ENCODE results near the gene IL36A. TPM values are rescaled to one million over a fixed set of nuclear protein-coding genes. Genes with fewer than 3 reads are reported as not detected.

The IL36A gene
- polyA plus RNA-seq, 1 of the 3 experiments (the other 2 are of a cell fraction), result not detected

DNA sequence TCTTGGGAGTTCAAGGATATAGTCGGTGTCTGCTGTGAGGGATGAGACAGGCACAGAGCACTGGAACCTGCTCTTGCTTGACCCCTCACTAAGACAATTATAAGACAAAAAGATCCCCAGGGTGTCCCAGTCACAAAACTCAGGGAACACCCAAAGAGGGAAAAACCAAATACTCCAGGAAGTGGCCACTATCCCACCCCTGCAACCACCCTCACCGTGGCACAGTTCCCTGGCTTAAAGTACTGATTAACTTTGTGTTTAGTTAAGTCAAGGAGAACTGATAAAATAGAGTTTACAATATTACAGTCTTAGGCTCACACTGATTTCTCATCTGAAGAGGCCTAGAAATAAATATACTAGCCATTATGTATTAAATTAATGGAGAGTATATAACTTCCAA, 33.9 kb downstream of the IL36A start:
- Histone ChIP-seq H3K9me2 (no peaks in the 10 kb centered on the region), H4K20me1 (ENCODE audit: insufficient read depth) (no peaks in the 10 kb centered on the region), H3K9me3 (no peaks in the 10 kb centered on the region), H3K4me1 (ENCODE audit: control insufficient read depth in 1 of 2, insufficient read depth in 2 of 2, low read depth in 1 of 2, low read length in 1 of 2) (no peaks in the 10 kb centered on the region), H3K4me2 (no peak overlapping the region), H3K36me3 (replicated peaks in 1 of 2; ENCODE audit: control insufficient read depth in 1 of 2, insufficient read depth in 2 of 2, low read length in 1 of 2) (no peaks in the 10 kb centered on the region), H3F3A (replicated peaks; ENCODE audit: insufficient read depth) (no peaks in the 10 kb centered on the region), H3K4me3 (ENCODE audit: low read depth in 2 of 2, low read length in 1 of 2) (no peak overlapping the region), H3K9ac (no peak overlapping the region), H3K79me2 (ENCODE audit: insufficient read depth) (no peaks in the 10 kb centered on the region), H2AFZ (ENCODE audit: low read depth) (no peak overlapping the region), H3K27ac (ENCODE audit: low read depth in 2 of 2, low read length in 1 of 2) (no peak overlapping the region), H3K27me3 (ENCODE audit: insufficient read depth) (no peaks in the 10 kb centered on the region; the same call in 1 of the 2 replicates)
- CTCF ChIA-PET, result no interaction called here
- DNase-seq, result no peak
- POLR2A ChIA-PET, result no interaction called here
- 8% methylated on average over 2 of the region's 2 CpGs for WGBS (ENCODE audit: low lambda C conversion rate)
- no peak for TF ChIP-seq GABPA (IDR thresholded peaks at IDR 0.05; ENCODE audit: low read depth)
- TF ChIP-seq RAD21 (IDR thresholded peaks at IDR 0.05; ENCODE audit: low read length), result no peak
- no peak for TF ChIP-seq FOXM1 (IDR thresholded peaks at IDR 0.05; ENCODE audit: low read depth)
- TF ChIP-seq, protein P1, sequence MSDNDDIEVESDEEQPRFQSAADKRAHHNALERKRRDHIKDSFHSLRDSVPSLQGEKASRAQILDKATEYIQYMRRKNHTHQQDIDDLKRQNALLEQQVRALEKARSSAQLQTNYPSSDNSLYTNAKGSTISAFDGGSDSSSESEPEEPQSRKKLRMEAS (IDR thresholded peaks at IDR 0.05; ENCODE audit: low read depth), result no peak
- TF ChIP-seq RCOR1 (IDR thresholded peaks at IDR 0.05; ENCODE audit: low read length), result no peak
- TF ChIP-seq JUND (IDR thresholded peaks at IDR 0.05), result no peak
- no peak for TF ChIP-seq MEF2A (IDR thresholded peaks at IDR 0.05; ENCODE audit: borderline replicate concordance, low read depth)
- TF ChIP-seq, protein P2, sequence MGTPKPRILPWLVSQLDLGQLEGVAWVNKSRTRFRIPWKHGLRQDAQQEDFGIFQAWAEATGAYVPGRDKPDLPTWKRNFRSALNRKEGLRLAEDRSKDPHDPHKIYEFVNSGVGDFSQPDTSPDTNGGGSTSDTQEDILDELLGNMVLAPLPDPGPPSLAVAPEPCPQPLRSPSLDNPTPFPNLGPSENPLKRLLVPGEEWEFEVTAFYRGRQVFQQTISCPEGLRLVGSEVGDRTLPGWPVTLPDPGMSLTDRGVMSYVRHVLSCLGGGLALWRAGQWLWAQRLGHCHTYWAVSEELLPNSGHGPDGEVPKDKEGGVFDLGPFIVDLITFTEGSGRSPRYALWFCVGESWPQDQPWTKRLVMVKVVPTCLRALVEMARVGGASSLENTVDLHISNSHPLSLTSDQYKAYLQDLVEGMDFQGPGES (IDR thresholded peaks at IDR 0.05; ENCODE audit: low read depth, low read length), result no peak
- no peak for TF ChIP-seq TCF12 (IDR thresholded peaks at IDR 0.05)
- no peak for TF ChIP-seq RXRA (IDR thresholded peaks at IDR 0.05; ENCODE audit: borderline replicate concordance, low read depth)
- TF ChIP-seq POLR2AphosphoS5 (IDR thresholded peaks at IDR 0.05; ENCODE audit: low read depth, low read length), result no peak
- TF ChIP-seq, protein P3, sequence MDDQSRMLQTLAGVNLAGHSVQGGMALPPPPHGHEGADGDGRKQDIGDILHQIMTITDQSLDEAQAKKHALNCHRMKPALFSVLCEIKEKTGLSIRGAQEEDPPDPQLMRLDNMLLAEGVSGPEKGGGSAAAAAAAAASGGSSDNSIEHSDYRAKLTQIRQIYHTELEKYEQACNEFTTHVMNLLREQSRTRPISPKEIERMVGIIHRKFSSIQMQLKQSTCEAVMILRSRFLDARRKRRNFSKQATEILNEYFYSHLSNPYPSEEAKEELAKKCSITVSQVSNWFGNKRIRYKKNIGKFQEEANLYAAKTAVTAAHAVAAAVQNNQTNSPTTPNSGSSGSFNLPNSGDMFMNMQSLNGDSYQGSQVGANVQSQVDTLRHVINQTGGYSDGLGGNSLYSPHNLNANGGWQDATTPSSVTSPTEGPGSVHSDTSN (IDR thresholded peaks at IDR 0.05), result no peak
- TF ChIP-seq TEAD4 (IDR thresholded peaks at IDR 0.05; ENCODE audit: borderline replicate concordance, insufficient read depth), result no peak
- TF ChIP-seq, protein P4, sequence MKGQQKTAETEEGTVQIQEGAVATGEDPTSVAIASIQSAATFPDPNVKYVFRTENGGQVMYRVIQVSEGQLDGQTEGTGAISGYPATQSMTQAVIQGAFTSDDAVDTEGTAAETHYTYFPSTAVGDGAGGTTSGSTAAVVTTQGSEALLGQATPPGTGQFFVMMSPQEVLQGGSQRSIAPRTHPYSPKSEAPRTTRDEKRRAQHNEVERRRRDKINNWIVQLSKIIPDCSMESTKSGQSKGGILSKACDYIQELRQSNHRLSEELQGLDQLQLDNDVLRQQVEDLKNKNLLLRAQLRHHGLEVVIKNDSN (IDR thresholded peaks at IDR 0.05; ENCODE audit: borderline replicate concordance, low read depth), result no peak

DNA sequence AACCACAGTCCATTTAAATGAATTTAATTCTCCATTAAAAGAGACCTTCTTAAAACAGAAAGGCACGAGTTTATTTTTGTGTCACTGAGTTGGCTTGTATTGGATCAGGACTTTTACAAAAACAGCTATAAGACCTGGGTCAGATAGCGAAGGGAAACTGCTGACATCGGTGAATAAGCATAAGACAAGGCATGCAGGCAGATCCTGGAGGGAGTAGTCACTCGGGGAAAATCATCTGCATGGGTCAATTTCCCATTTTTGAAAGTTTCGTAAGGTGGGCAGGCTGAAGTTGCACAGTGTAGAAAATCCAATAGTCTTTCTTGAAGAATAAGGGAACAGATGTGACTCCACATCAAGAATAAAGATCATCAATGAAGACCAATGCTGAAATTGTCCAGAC, 34.5 kb downstream of the IL36A start:
- DNase-seq, result no peak
- TF ChIP-seq CHD2 (IDR thresholded peaks at IDR 0.05; ENCODE audit: low read length, partially characterized antibody) (no peak), RXRA (IDR thresholded peaks at IDR 0.05; ENCODE audit: borderline replicate concordance, low read depth) (no peak), RFX5 (IDR thresholded peaks at IDR 0.05; ENCODE audit: low read length) (no peak), NFIC (IDR thresholded peaks at IDR 0.05; ENCODE audit: borderline replicate concordance) (no peak), NRF1 (IDR thresholded peaks at IDR 0.05; ENCODE audit: low read depth, low read length) (no peak), FOSL2 (IDR thresholded peaks at IDR 0.05; ENCODE audit: borderline replicate concordance, low read depth) (no peak), FOXJ3 (CRISPR knock-in tag; IDR thresholded peaks at IDR 0.05) (no peak), ELF1 (IDR thresholded peaks at IDR 0.05) (no peak), MXI1 (IDR thresholded peaks at IDR 0.05; ENCODE audit: low read depth, low read length) (no peak)
- TF ChIP-seq, protein P5, sequence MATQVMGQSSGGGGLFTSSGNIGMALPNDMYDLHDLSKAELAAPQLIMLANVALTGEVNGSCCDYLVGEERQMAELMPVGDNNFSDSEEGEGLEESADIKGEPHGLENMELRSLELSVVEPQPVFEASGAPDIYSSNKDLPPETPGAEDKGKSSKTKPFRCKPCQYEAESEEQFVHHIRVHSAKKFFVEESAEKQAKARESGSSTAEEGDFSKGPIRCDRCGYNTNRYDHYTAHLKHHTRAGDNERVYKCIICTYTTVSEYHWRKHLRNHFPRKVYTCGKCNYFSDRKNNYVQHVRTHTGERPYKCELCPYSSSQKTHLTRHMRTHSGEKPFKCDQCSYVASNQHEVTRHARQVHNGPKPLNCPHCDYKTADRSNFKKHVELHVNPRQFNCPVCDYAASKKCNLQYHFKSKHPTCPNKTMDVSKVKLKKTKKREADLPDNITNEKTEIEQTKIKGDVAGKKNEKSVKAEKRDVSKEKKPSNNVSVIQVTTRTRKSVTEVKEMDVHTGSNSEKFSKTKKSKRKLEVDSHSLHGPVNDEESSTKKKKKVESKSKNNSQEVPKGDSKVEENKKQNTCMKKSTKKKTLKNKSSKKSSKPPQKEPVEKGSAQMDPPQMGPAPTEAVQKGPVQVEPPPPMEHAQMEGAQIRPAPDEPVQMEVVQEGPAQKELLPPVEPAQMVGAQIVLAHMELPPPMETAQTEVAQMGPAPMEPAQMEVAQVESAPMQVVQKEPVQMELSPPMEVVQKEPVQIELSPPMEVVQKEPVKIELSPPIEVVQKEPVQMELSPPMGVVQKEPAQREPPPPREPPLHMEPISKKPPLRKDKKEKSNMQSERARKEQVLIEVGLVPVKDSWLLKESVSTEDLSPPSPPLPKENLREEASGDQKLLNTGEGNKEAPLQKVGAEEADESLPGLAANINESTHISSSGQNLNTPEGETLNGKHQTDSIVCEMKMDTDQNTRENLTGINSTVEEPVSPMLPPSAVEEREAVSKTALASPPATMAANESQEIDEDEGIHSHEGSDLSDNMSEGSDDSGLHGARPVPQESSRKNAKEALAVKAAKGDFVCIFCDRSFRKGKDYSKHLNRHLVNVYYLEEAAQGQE (IDR thresholded peaks at IDR 0.05; ENCODE audit: low read depth, low read length), result no peak
- TF ChIP-seq, protein P1 (IDR thresholded peaks at IDR 0.05; ENCODE audit: low read depth), result no peak
- no peaks in the 10 kb centered on the region for H3K9me2 ChIP-seq
- ChIA-PET CTCF (no interaction called here), POLR2A (no interaction called here)
- no peaks in the 10 kb centered on the region for H3K79me2 ChIP-seq (ENCODE audit: insufficient read depth)
- no peaks in the 10 kb centered on the region; the same call in 1 of the 2 replicates for H3K27me3 ChIP-seq (ENCODE audit: insufficient read depth)
- no peaks in the 10 kb centered on the region for H3K36me3 ChIP-seq (replicated peaks in 1 of 2; ENCODE audit: control insufficient read depth in 1 of 2, insufficient read depth in 2 of 2, low read length in 1 of 2)
- H3K9me3 ChIP-seq, result no peaks in the 10 kb centered on the region
- no peak overlapping the region for H2AFZ ChIP-seq (ENCODE audit: low read depth)
- WGBS (ENCODE audit: low lambda C conversion rate), result 8% methylated on average over 5 of the region's 5 CpGs
- H4K20me1 ChIP-seq (ENCODE audit: insufficient read depth), result no peaks in the 10 kb centered on the region
- H3F3A ChIP-seq (replicated peaks; ENCODE audit: insufficient read depth), result no peaks in the 10 kb centered on the region
- H3K4me1 ChIP-seq (ENCODE audit: control insufficient read depth in 1 of 2, insufficient read depth in 2 of 2, low read depth in 1 of 2, low read length in 1 of 2), result no peaks in the 10 kb centered on the region
- H3K4me2 ChIP-seq, result no peak overlapping the region
- H3K27ac ChIP-seq (ENCODE audit: low read depth in 2 of 2, low read length in 1 of 2), result no peak overlapping the region
- H3K9ac ChIP-seq, result no peak overlapping the region
- no peak overlapping the region for H3K4me3 ChIP-seq (ENCODE audit: low read depth in 2 of 2, low read length in 1 of 2)
